GM10248 (cell line): ENCODE data around the gene FLCN.

Experiments used
- CTCF ChIA-PET: fragments of 300-600 bp; sonication (Branson Sonifier 250); formaldehyde crosslinking; extraction: SDS; loops from one replicate; lab custom pipeline; 2021; ENCODE audit warnings: antibody characterized with exemption; lab: Yijun Ruan, JAX
- POLR2A ChIA-PET: fragments of 350-650 bp; sonication (Branson Sonifier 250); formaldehyde crosslinking; extraction: SDS; loops from one replicate; lab custom pipeline; 2020; ENCODE audit warnings: antibody characterized with exemption; lab: Yijun Ruan, JAX
- DNase-seq: peaks from one replicate; pipeline ENCODE4 v3.0.0; 2012; ENCODE audit errors: extremely low spot score
- CTCF ChIP-seq: IDR thresholded peaks from 2 replicates; pipeline ENCODE4 v1.5.1; 2012; ENCODE audit warnings: mild to moderate bottlenecking, low read depth; ENCODE audit errors: extremely low read depth, missing control alignments, control extremely low read depth

The FLCN gene

DNA sequence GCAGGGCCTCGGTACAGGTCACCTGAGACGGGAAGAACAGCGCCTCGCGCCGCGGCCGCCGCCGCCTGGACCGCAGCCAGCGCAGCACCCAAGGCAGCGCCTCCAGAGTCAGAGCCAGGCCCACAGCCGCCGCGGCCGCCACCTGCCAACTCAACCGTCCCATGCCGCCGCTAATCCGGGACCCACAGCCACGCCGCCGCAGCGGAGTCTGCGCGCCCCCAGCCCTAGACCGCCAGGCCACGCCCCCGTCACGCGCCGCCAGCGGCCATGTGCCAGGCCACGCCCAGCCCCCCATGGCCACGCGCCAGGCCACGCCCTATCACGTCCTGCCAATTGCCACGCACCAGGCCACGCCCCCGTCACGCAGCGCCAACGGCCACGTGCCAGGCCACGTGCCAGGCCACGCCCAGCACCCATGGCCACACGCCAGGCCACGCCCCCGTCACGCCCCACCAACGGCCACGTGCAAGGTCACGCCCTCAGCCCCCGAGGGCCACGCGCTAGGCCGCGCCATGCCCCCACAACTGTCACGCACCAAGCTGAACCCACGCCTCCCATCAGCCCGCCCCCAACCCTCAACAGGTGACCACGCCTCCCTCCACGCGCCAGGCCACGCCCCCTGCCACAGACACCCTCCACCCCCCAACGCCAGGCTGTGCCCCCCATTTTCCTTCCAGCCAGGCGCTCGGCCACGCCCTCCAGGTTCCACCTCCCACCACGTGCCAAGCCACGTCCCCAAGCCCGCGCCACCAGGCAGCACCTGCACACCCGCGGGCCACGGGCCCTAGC is 30.6 kb downstream of the FLCN start, which contains the start of gene PLD6:
Gene PLD6, minus strand, starts transcription at position 210 of the 789 bp plus-strand sequence. Its CDS starts 47 bp downstream, at position 163.
- no peak for TF ChIP-seq CTCF
- ChIA-PET POLR2A (no interaction called here), CTCF (interaction anchor here (1.3 to 1.5 kb wide), 4 partner anchors 10 to 290 kb away, joined by 3 to 5 read pairs (median 3); no protein-coding TSS in a partner anchor)
- peak; percentile 94 for DNase-seq

- ChIA-PET CTCF (interaction anchor here (1.4 kb wide), 1 partner anchor 9 kb away, joined by 3 read pairs; no protein-coding TSS in a partner anchor), POLR2A (no interaction called here)
- no peak for TF ChIP-seq CTCF
- peak; percentile 89 for DNase-seq
These were observed 31.4 kb downstream of the FLCN start for GRCh38 chr17:17205368-17206123.

- ChIA-PET CTCF (interaction anchor here (0.8 to 1.4 kb wide), 2 partner anchors 8 to 96 kb away, joined by 3 read pairs; no protein-coding TSS in a partner anchor), POLR2A (no interaction called here)
- TF ChIP-seq CTCF: no peak
- no peak for DNase-seq
These were observed 32.2 kb downstream of the FLCN start for GRCh38 chr17:17204635-17205231.

- POLR2A ChIA-PET: no interaction called here
- CTCF ChIA-PET: interaction anchor here (0.8 kb wide), 1 partner anchor 96 kb away, joined by 3 read pairs; no protein-coding TSS in a partner anchor
- no peak for TF ChIP-seq CTCF
- DNase-seq: no peak
These were observed 32.9 kb downstream of the FLCN start for GRCh38 chr17:17204041-17204591.

- TF ChIP-seq CTCF: no peak
- no peak for DNase-seq
- CTCF ChIA-PET: no interaction called here
- POLR2A ChIA-PET: no interaction called here
These were observed 33.7 kb downstream of the FLCN start for GRCh38 chr17:17203173-17203730.
